ENCODE data around the gene CEACAM7.

Gene CEACAM7

GRCh38 chr19:41691268-41691970, 3.3 kb upstream of the CEACAM7 start:
- WGBS (ENCODE audit: insufficient coverage, insufficient read length): no CpG with 5 or more reads among the region's 20 CpGs
- H3K27ac ChIP-seq (ENCODE audit: low read length): no peak overlapping the region

GRCh38 chr19:41690801-41691065, 2.7 kb upstream of the CEACAM7 start:
- Histone ChIP-seq H3K36me3 (ENCODE audit: control insufficient read depth, insufficient read depth, low read length) (no peaks in the 10 kb centered on the region), H3K27ac (ENCODE audit: low read length) (no peak overlapping the region), H3K9me3 (ENCODE audit: control insufficient read depth, insufficient read depth, low read length) (no peaks in the 10 kb centered on the region; the same call in none of the 2 replicates), H3K27me3 (ENCODE audit: control insufficient read depth, insufficient read depth, low read length) (no peaks in the 10 kb centered on the region), H3K4me1 (ENCODE audit: control insufficient read depth, insufficient read depth, low read length) (no peaks in the 10 kb centered on the region), H3K4me3 (ENCODE audit: low read length) (no peak overlapping the region)
- DNase-seq (ENCODE audit: low read depth, low spot score): no peak
- WGBS (ENCODE audit: insufficient coverage, insufficient read length): no CpG with 5 or more reads among the region's 3 CpGs

More at GRCh38 chr19:41691268-41691970, 3.3 kb upstream of the CEACAM7 start:
- Histone ChIP-seq H3K27me3 (ENCODE audit: control insufficient read depth, insufficient read depth, low read length) (no peaks in the 10 kb centered on the region), H3K36me3 (ENCODE audit: control insufficient read depth, insufficient read depth, low read length) (no peaks in the 10 kb centered on the region), H3K9me3 (ENCODE audit: control insufficient read depth, insufficient read depth, low read length) (no peaks in the 10 kb centered on the region; the same call in none of the 2 replicates), H3K4me3 (ENCODE audit: low read length) (no peak overlapping the region), H3K4me1 (ENCODE audit: control insufficient read depth, insufficient read depth, low read length) (no peaks in the 10 kb centered on the region)
- DNase-seq (ENCODE audit: low read depth, low spot score): no peak

- DNase-seq (ENCODE audit: low read depth, low spot score): no peak
- WGBS (ENCODE audit: insufficient coverage, insufficient read length): no CpG with 5 or more reads among the region's 4 CpGs
- Histone ChIP-seq H3K27me3 (ENCODE audit: control insufficient read depth, insufficient read depth, low read length) (no peaks in the 10 kb centered on the region), H3K27ac (ENCODE audit: low read length) (no peak overlapping the region), H3K4me3 (ENCODE audit: low read length) (no peak overlapping the region), H3K9me3 (ENCODE audit: control insufficient read depth, insufficient read depth, low read length) (no peaks in the 10 kb centered on the region; the same call in none of the 2 replicates), H3K36me3 (ENCODE audit: control insufficient read depth, insufficient read depth, low read length) (no peaks in the 10 kb centered on the region), H3K4me1 (ENCODE audit: control insufficient read depth, insufficient read depth, low read length) (no peaks in the 10 kb centered on the region)
These were observed 2.1 kb upstream of the CEACAM7 start for GRCh38 chr19:41689993-41690800.

- H3K36me3 ChIP-seq (ENCODE audit: control insufficient read depth, insufficient read depth, low read length): no peaks in the 10 kb centered on the region
- H3K27ac ChIP-seq (ENCODE audit: low read length): no peak overlapping the region
- no peaks in the 10 kb centered on the region for H3K9me3 ChIP-seq (ENCODE audit: control insufficient read depth, insufficient read depth, low read length)
- WGBS (ENCODE audit: insufficient coverage, insufficient read length): no CpG with 5 or more reads among the region's 4 CpGs
- no peak overlapping the region for H3K4me3 ChIP-seq (ENCODE audit: low read length)
- no peaks in the 10 kb centered on the region for H3K27me3 ChIP-seq (ENCODE audit: control insufficient read depth, insufficient read depth, low read length)
- H3K4me1 ChIP-seq (ENCODE audit: control insufficient read depth, insufficient read depth, low read length): no peaks in the 10 kb centered on the region
- no peak for DNase-seq (ENCODE audit: low read depth, low spot score)
These were observed 617 bp upstream of the CEACAM7 start for GRCh38 chr19:41688687-41689086.

- Histone ChIP-seq H3K4me1 (ENCODE audit: control insufficient read depth, insufficient read depth, low read length) (no peaks in the 10 kb centered on the region), H3K9me3 (ENCODE audit: control insufficient read depth, insufficient read depth, low read length) (no peaks in the 10 kb centered on the region; the same call in 1 of the 2 replicates), H3K4me3 (ENCODE audit: low read length) (no peak overlapping the region), H3K27ac (ENCODE audit: low read length) (no peak overlapping the region), H3K36me3 (ENCODE audit: control insufficient read depth, insufficient read depth, low read length) (no peaks in the 10 kb centered on the region), H3K27me3 (ENCODE audit: control insufficient read depth, insufficient read depth, low read length) (no peaks in the 10 kb centered on the region)
- no CpG with 5 or more reads among the region's 3 CpGs for WGBS (ENCODE audit: insufficient coverage, insufficient read length)
- no peak for DNase-seq (ENCODE audit: low read depth, low spot score)
These were observed 651 bp downstream of the CEACAM7 start for GRCh38 chr19:41687419-41687818.

GRCh38 chr19:41682437-41682836, 5.6 kb downstream of the CEACAM7 start:
- no peaks in the 10 kb centered on the region; the same call in 1 of the 2 replicates for H3K9me3 ChIP-seq (ENCODE audit: control insufficient read depth, insufficient read depth, low read length)
- no peak overlapping the region for H3K27ac ChIP-seq (ENCODE audit: low read length)
- H3K36me3 ChIP-seq (ENCODE audit: control insufficient read depth, insufficient read depth, low read length): no peaks in the 10 kb centered on the region
- no peak overlapping the region for H3K4me3 ChIP-seq (ENCODE audit: low read length)
- WGBS (ENCODE audit: insufficient coverage, insufficient read length): no CpG with 5 or more reads among the region's 6 CpGs
- H3K27me3 ChIP-seq (ENCODE audit: control insufficient read depth, insufficient read depth, low read length): no peaks in the 10 kb centered on the region
- no peak for DNase-seq (ENCODE audit: low read depth, low spot score)
- no peaks in the 10 kb centered on the region for H3K4me1 ChIP-seq (ENCODE audit: control insufficient read depth, insufficient read depth, low read length)

- H3K4me3 ChIP-seq (ENCODE audit: low read length): no peak overlapping the region
- H3K36me3 ChIP-seq (ENCODE audit: control insufficient read depth, insufficient read depth, low read length): no peaks in the 10 kb centered on the region
- WGBS (ENCODE audit: insufficient coverage, insufficient read length): no CpG with 5 or more reads among the region's 5 CpGs
- H3K27me3 ChIP-seq (ENCODE audit: control insufficient read depth, insufficient read depth, low read length): no peaks in the 10 kb centered on the region; the same call in 1 of the 2 replicates
- H3K9me3 ChIP-seq (ENCODE audit: control insufficient read depth, insufficient read depth, low read length): peaks cover 3% of the 10 kb centered on the region; the same call in 1 of the 2 replicates
- H3K4me1 ChIP-seq (ENCODE audit: control insufficient read depth, insufficient read depth, low read length): no peaks in the 10 kb centered on the region
- no peak overlapping the region for H3K27ac ChIP-seq (ENCODE audit: low read length)
- no peak for DNase-seq (ENCODE audit: low read depth, low spot score)
These were observed 16.6 kb downstream of the CEACAM7 start for GRCh38 chr19:41671486-41671885.

GRCh38 chr19:41670755-41671154, 17.3 kb downstream of the CEACAM7 start:
- H3K27me3 ChIP-seq (ENCODE audit: control insufficient read depth, insufficient read depth, low read length): no peaks in the 10 kb centered on the region; the same call in 1 of the 2 replicates
- no peaks in the 10 kb centered on the region for H3K4me1 ChIP-seq (ENCODE audit: control insufficient read depth, insufficient read depth, low read length)
- no peak overlapping the region for H3K4me3 ChIP-seq (ENCODE audit: low read length)
- no peaks in the 10 kb centered on the region for H3K36me3 ChIP-seq (ENCODE audit: control insufficient read depth, insufficient read depth, low read length)
- H3K27ac ChIP-seq (ENCODE audit: low read length): no peak overlapping the region
- no peak for DNase-seq (ENCODE audit: low read depth, low spot score)
- peaks cover 3% of the 10 kb centered on the region for H3K9me3 ChIP-seq (ENCODE audit: control insufficient read depth, insufficient read depth, low read length)

- peaks cover 3% of the 10 kb centered on the region for H3K9me3 ChIP-seq (ENCODE audit: control insufficient read depth, insufficient read depth, low read length)
- no peaks in the 10 kb centered on the region; the same call in 1 of the 2 replicates for H3K27me3 ChIP-seq (ENCODE audit: control insufficient read depth, insufficient read depth, low read length)
- no peak overlapping the region for H3K27ac ChIP-seq (ENCODE audit: low read length)
- DNase-seq (ENCODE audit: low read depth, low spot score): no peak
- H3K4me3 ChIP-seq (ENCODE audit: low read length): no peak overlapping the region
- H3K36me3 ChIP-seq (ENCODE audit: control insufficient read depth, insufficient read depth, low read length): no peaks in the 10 kb centered on the region
- WGBS (ENCODE audit: insufficient coverage, insufficient read length): no CpG with 5 or more reads among the region's 1 CpG
- no peaks in the 10 kb centered on the region for H3K4me1 ChIP-seq (ENCODE audit: control insufficient read depth, insufficient read depth, low read length)
These were observed 19.8 kb downstream of the CEACAM7 start for GRCh38 chr19:41668315-41668714.

- H3K9me3 ChIP-seq (ENCODE audit: control insufficient read depth, insufficient read depth, low read length): peaks cover 1% of the 10 kb centered on the region
- no peaks in the 10 kb centered on the region for H3K36me3 ChIP-seq (ENCODE audit: control insufficient read depth, insufficient read depth, low read length)
- no peak overlapping the region for H3K4me3 ChIP-seq (ENCODE audit: low read length)
- no peak overlapping the region for H3K27ac ChIP-seq (ENCODE audit: low read length)
- no CpG with 5 or more reads among the region's 2 CpGs for WGBS (ENCODE audit: insufficient coverage, insufficient read length)
- no peaks in the 10 kb centered on the region for H3K4me1 ChIP-seq (ENCODE audit: control insufficient read depth, insufficient read depth, low read length)
- DNase-seq (ENCODE audit: low read depth, low spot score): no peak
- no peaks in the 10 kb centered on the region; the same call in 1 of the 2 replicates for H3K27me3 ChIP-seq (ENCODE audit: control insufficient read depth, insufficient read depth, low read length)
These were observed 22.0 kb downstream of the CEACAM7 start for GRCh38 chr19:41666075-41666474.

All from iPS DF 6.9 (cell line).